CD14-positive monocyte (primary cell): Measurements from ENCODE around the gene MIPEP. TPM values are rescaled to one million over a fixed set of nuclear protein-coding genes. Genes with fewer than 3 reads are reported as not detected.

ENCODE experiments used
- DNase-seq, 3 donors: peaks; one replicate each; pipeline ENCODE4 v3.0.0-alpha.2; 2011 to 2022
- H2AFZ ChIP-seq: 2 replicates; pipeline ENCODE4 v1.6.0; 2012; ENCODE audit warnings: mild to moderate bottlenecking, low read depth, low read length, inconsistent platforms; ENCODE audit not compliant: insufficient read depth, poor library complexity, severe bottlenecking
- H3K27ac ChIP-seq, 2 donors: 1 replicate in 1 of 2; 2 replicates in 1 of 2; pipeline ENCODE4 v1.5.1; 2012 to 2013; ENCODE audit warnings: low read length in 2 of 2, control low read depth in 1 of 2, inconsistent platforms in 1 of 2, low read depth in 1 of 2, mild to moderate bottlenecking in 1 of 2
- H3K27me3 ChIP-seq, 2 donors: one replicate each; pipeline versions ENCODE4 v1.6.0 to v1.6.1; 2011 to 2013; ENCODE audit warnings: low read length in 2 of 2; ENCODE audit not compliant: control insufficient read depth in 2 of 2, insufficient read depth in 2 of 2
- H3K36me3 ChIP-seq, 2 donors: replicated peaks in 1 of 2; 1 replicate in 1 of 2; 2 replicates in 1 of 2; pipeline versions ENCODE4 v1.5.1 to v1.6.1; 2012 to 2013; ENCODE audit warnings: low read length in 2 of 2, control low read depth in 1 of 2, inconsistent platforms in 1 of 2, mild to moderate bottlenecking in 1 of 2; ENCODE audit not compliant: insufficient read depth in 2 of 2, control insufficient read depth in 1 of 2
- H3K4me1 ChIP-seq, 2 donors: 1 replicate in 1 of 2; 2 replicates in 1 of 2; pipeline versions ENCODE4 v1.5.1 to v1.6.1; 2012 to 2013; ENCODE audit warnings: low read length in 2 of 2, control low read depth in 1 of 2, inconsistent platforms in 1 of 2, mild to moderate bottlenecking in 1 of 2, moderate library complexity in 1 of 2; ENCODE audit not compliant: insufficient read depth in 2 of 2, control insufficient read depth in 1 of 2
- H3K4me2 ChIP-seq: replicated peaks from 2 replicates; pipeline ENCODE3; 2012; ENCODE audit warnings: low read length, moderate library complexity, mild to moderate bottlenecking; ENCODE audit not compliant: poor library complexity, severe bottlenecking; ENCODE audit errors: extremely low read depth
- H3K4me3 ChIP-seq, 3 experiments: fragments of 200-600 bp in 1 of 3; sonication (generic) in 1 of 3; replicated peaks in 1 of 3; 1 replicate in 2 of 3; 2 replicates in 1 of 3; pipeline ENCODE4 v1.5.1; 2011 to 2013; ENCODE audit warnings: low read length in 3 of 3, mild to moderate bottlenecking in 3 of 3, control low read depth in 2 of 3, low read depth in 2 of 3, inconsistent platforms in 1 of 3, moderate library complexity in 1 of 3
- H3K79me2 ChIP-seq: 2 replicates; pipeline ENCODE4 v1.6.0; 2012; ENCODE audit warnings: mild to moderate bottlenecking, control low read depth, inconsistent platforms, low read length, moderate library complexity; ENCODE audit not compliant: insufficient read depth
- H3K9ac ChIP-seq: 2 replicates; pipeline ENCODE4 v1.6.0; 2017; ENCODE audit warnings: low read length, mild to moderate bottlenecking; ENCODE audit not compliant: insufficient read depth, poor library complexity, severe bottlenecking
- H3K9me3 ChIP-seq, 2 donors: replicated peaks in 1 of 2; 1 replicate in 1 of 2; 2 replicates in 1 of 2; pipeline versions ENCODE4 v1.5.1 to v1.6.1; 2012 to 2013; ENCODE audit warnings: low read length in 2 of 2, control low read depth in 1 of 2; ENCODE audit not compliant: control insufficient read depth in 1 of 2, insufficient read depth in 1 of 2
- H4K20me1 ChIP-seq: 2 replicates; pipeline ENCODE4 v1.6.0; 2012; ENCODE audit warnings: mild to moderate bottlenecking, low read length, control low read depth, moderate library complexity; ENCODE audit not compliant: insufficient read depth
- H3K27ac Mint-ChIP-seq, 7 donors: one replicate each; pipeline ENCODE4 v1.8.0; 2020; ENCODE audit warnings: mild to moderate bottlenecking in 7 of 7, mixed read lengths in 7 of 7, moderate library complexity in 6 of 7, inconsistent platforms in 2 of 7
- H3K27me3 Mint-ChIP-seq, 3 donors: one replicate each; pipeline ENCODE4 v1.8.0; 2021 to 2022; ENCODE audit warnings: low read depth in 3 of 3, mild to moderate bottlenecking in 3 of 3, mixed read lengths in 3 of 3, moderate library complexity in 3 of 3, inconsistent platforms in 1 of 3
- H3K36me3 Mint-ChIP-seq, 2 donors: one replicate each; pipeline ENCODE4 v1.8.0; 2020; ENCODE audit warnings: mixed read lengths in 2 of 2, inconsistent platforms in 1 of 2, mild to moderate bottlenecking in 1 of 2
- H3K4me1 Mint-ChIP-seq: one replicate; pipeline ENCODE4 v1.8.0; 2020; ENCODE audit warnings: mild to moderate bottlenecking, mixed read lengths
- H3K4me3 Mint-ChIP-seq, 2 donors: one replicate each; pipeline ENCODE4 v1.8.0; 2020; ENCODE audit warnings: mild to moderate bottlenecking in 2 of 2, mixed read lengths in 2 of 2, moderate library complexity in 1 of 2
- H3K9me3 Mint-ChIP-seq, 7 donors: one replicate each; pipeline ENCODE4 v1.8.0; 2020 to 2022; ENCODE audit warnings: mixed read lengths in 7 of 7, mild to moderate bottlenecking in 6 of 7, moderate library complexity in 6 of 7, inconsistent platforms in 2 of 7
- WGBS: methylation state at CpG from one replicate; pipeline ENCODE4 v1.1.5; 2013; ENCODE audit warnings: missing lambda C conversion rate; ENCODE audit not compliant: insufficient coverage; 5-methylcytosine and 5-hydroxymethylcytosine counted together
- intact Hi-C, 2 donors: fragments of 100-400 bp; cut with micrococcal nuclease; formaldehyde crosslinking; loops; one replicate each; pipeline versions ENCODE4 v1.15.0 to v1.15.1; 2023
- polyA plus RNA-seq, 3 donors: library from polyadenylated mRNA; depleted of rRNA in 1 of 3; unstranded in 2 of 3; stranded (reverse) in 1 of 3; fragments of 300-500 nt in 2 of 3; fragments of >200 nt in 1 of 3; fragmentation: Illumina TruSeq in 2 of 3; gene quantifications; 1 replicate in 2 of 3; 2 replicates in 1 of 3; pipeline ENCODE4 v1.2.3, GENCODE V29; 2012 to 2021
- TF ChIP-seq, protein P1 (sequence below): fragments of 200-600 bp; IDR thresholded peaks from one replicate; pipeline ENCODE4 v1.8.0; 2022; ENCODE audit warnings: antibody characterized with exemption, mild to moderate bottlenecking

The MIPEP gene
- polyA plus RNA-seq, 3 donors: 1.2 to 9.9 (median 7.7) TPM

- no peak overlapping the region for H3K27ac ChIP-seq
- no peak for DNase-seq
- H3K79me2 ChIP-seq: no peaks in the 10 kb centered on the region
- Mint-ChIP-seq H3K4me3 (no peak overlapping the region), H3K27ac (no peak overlapping the region), H3K9me3 (peaks cover 0 to 3% (median 0%) of the 10 kb centered on the region in 7 donors), H3K27me3 (peaks cover 2 to 5% (median 3%) of the 10 kb centered on the region in 3 donors), H3K4me1 (peaks cover 4% of the 10 kb centered on the region), H3K36me3 (no peaks in the 10 kb centered on the region)
- no peaks in the 10 kb centered on the region for H3K36me3 ChIP-seq
- no peaks in the 10 kb centered on the region for H3K9me3 ChIP-seq
- H2AFZ ChIP-seq: no peak overlapping the region
- H3K4me2 ChIP-seq: no peak overlapping the region
- H4K20me1 ChIP-seq: no peaks in the 10 kb centered on the region
- no peak overlapping the region for H3K9ac ChIP-seq
- WGBS: 100% methylated on average over 1 of the region's 3 CpGs
- H3K27me3 ChIP-seq: no peaks in the 10 kb centered on the region
- intact Hi-C loops: loop anchor here in 1 of 2 donors (10.0 kb wide), 1 partner anchor 309 kb away; no protein-coding TSS in a partner anchor
- TF ChIP-seq, protein P1, sequence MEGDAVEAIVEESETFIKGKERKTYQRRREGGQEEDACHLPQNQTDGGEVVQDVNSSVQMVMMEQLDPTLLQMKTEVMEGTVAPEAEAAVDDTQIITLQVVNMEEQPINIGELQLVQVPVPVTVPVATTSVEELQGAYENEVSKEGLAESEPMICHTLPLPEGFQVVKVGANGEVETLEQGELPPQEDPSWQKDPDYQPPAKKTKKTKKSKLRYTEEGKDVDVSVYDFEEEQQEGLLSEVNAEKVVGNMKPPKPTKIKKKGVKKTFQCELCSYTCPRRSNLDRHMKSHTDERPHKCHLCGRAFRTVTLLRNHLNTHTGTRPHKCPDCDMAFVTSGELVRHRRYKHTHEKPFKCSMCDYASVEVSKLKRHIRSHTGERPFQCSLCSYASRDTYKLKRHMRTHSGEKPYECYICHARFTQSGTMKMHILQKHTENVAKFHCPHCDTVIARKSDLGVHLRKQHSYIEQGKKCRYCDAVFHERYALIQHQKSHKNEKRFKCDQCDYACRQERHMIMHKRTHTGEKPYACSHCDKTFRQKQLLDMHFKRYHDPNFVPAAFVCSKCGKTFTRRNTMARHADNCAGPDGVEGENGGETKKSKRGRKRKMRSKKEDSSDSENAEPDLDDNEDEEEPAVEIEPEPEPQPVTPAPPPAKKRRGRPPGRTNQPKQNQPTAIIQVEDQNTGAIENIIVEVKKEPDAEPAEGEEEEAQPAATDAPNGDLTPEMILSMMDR: no peak
- H3K4me3 ChIP-seq: no peak overlapping the region
- no peaks in the 10 kb centered on the region for H3K4me1 ChIP-seq
These were observed 26.1 kb upstream of the MIPEP start for GRCh38 chr13:23915308-23915707.

DNA sequence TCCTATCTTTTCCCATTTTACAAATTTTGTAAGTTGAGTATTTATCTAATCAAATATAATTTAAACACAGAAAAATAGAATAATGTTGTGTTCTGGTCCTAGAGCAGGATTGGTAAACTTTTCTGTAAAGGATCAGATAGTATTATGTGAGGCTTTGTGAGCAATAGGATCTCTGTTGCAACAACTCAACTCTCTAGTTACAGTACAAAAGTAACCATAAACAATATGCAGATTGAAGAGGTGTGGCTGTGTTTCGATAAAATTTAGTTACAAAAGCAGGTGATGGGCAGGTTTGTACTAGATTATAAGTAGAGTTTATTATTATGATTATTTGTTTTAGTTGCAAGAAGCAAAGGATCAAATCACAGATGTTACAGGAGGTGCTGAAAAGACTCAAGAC is 23.3 kb upstream of the MIPEP start:
- no peak overlapping the region for H3K4me2 ChIP-seq
- intact Hi-C loops: loop anchor here in 1 of 2 donors (10.0 kb wide), 1 partner anchor 312 kb away; no protein-coding TSS in a partner anchor
- Mint-ChIP-seq H3K4me3 (no peak overlapping the region), H3K27ac (no peak overlapping the region), H3K36me3 (no peaks in the 10 kb centered on the region), H3K9me3 (peaks cover 0 to 3% (median 0%) of the 10 kb centered on the region in 7 donors), H3K4me1 (peaks cover 4% of the 10 kb centered on the region), H3K27me3 (peaks cover 0 to 8% (median 4%) of the 10 kb centered on the region in 3 donors)
- H4K20me1 ChIP-seq: no peaks in the 10 kb centered on the region
- no peak for DNase-seq
- H3K27me3 ChIP-seq: no peaks in the 10 kb centered on the region
- WGBS: no CpG with 5 or more reads among the region's 1 CpG
- no peaks in the 10 kb centered on the region for H3K9me3 ChIP-seq
- no peaks in the 10 kb centered on the region for H3K79me2 ChIP-seq
- H2AFZ ChIP-seq: no peak overlapping the region
- H3K36me3 ChIP-seq: no peaks in the 10 kb centered on the region
- TF ChIP-seq, protein P1: no peak
- no peak overlapping the region for H3K9ac ChIP-seq
- H3K4me1 ChIP-seq: no peaks in the 10 kb centered on the region
- no peak overlapping the region for H3K27ac ChIP-seq
- no peak overlapping the region for H3K4me3 ChIP-seq
